NCI-H510A treated with DMSO at 0.1 percent for 48 hours (cell line): Measurements from ENCODE around the gene UCN2.
"Not testable (repeated sequence)": the region's sequence is repeated elsewhere in the genome, so short reads cannot be mapped to it uniquely, and the experiment has no call there.

Experiments
- DNase-seq: peaks from one replicate; lab custom pipeline; 2025; lab: John Stamatoyannopoulos, UW

UCN2 gene

GRCh38 chr3:48561045-48561736 lies 2.4 kb downstream of the UCN2 start:
- DNase-seq, result no peak

- DNase-seq, result peak; percentile 10
Measured at GRCh38 chr3:48560648-48561018, 2.9 kb downstream of the UCN2 start.

DNA sequence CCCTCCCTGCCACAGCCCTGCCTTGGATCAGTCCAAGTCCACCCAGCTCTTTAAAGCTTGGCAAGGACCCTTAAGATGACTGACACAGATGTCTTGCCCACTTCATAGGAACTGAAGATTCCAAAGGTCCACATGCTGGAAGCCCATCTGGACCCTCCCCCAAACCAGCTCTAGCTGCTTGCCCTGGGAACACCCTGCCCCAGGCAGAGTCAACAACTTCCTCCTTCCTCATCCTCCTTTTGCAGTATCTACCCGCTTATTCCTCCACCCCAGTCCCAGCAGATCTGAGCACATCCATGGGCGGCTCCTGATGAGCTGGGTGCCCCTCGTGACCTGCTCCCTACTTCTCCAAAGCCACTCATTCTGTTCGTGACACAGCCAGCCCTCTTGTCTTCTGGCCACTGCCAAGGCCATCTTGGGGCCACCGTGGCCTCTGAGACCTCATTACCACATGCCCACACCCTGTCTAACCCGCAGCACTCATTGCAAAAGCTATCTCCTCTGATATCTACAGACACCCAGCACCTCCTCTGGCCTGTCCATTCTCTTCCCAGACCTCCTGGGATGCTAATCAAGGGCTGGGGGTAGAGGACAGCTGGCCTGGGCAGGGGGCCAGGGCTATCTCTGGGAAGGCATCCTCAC lies 5.0 kb downstream of the UCN2 start:
- no peak for DNase-seq

DNA sequence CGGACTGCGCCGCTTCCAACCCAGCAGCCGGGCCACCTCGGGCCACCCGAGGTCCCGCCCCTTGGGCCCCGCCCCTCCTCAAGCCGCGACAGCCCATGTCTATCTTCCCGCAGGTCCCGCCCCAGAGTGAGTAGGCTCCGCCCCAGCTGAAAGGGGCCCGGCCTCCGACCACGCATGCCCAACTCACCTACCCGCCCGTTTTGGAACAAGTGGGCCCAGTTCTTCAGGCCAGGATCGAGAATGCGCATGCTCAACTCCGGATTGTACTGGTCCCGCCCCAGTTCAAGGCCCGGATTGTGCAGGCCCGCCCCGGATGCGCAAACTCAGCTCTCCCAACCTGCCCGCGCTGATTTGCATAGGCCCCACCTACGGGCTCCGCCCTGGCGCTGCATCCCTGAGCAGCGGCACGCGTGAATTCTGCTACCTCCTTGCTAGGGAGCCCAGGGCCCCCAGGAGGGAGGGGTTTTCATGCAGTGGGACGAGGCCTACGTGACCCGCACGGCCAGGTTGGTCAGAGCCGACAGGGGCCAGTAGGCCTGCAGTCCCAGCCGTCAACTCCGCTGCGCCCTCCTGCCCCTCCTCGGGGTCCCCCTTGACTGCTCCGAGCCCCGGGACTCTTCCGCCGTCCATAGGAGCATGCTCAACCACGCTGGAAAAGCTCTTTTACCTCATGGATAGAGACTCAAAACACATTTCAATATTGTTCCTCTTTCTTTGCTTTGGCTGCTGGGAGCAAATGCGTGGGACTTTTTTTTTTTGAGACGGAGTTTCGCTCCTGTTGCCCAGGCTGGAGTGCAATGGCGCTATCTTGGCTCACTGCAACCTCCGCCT lies 6.6 kb downstream of the UCN2 start, which contains the start of gene PFKFB4:
Gene PFKFB4, minus strand, starts transcription at position 8 of the 831 bp plus-strand sequence. CDS start 26 bp downstream, outside the sequence.
- peak; percentile 92 for DNase-seq

GRCh38 chr3:48555949-48556795 lies 7.4 kb downstream of the UCN2 start:
- no peak for DNase-seq

DNA sequence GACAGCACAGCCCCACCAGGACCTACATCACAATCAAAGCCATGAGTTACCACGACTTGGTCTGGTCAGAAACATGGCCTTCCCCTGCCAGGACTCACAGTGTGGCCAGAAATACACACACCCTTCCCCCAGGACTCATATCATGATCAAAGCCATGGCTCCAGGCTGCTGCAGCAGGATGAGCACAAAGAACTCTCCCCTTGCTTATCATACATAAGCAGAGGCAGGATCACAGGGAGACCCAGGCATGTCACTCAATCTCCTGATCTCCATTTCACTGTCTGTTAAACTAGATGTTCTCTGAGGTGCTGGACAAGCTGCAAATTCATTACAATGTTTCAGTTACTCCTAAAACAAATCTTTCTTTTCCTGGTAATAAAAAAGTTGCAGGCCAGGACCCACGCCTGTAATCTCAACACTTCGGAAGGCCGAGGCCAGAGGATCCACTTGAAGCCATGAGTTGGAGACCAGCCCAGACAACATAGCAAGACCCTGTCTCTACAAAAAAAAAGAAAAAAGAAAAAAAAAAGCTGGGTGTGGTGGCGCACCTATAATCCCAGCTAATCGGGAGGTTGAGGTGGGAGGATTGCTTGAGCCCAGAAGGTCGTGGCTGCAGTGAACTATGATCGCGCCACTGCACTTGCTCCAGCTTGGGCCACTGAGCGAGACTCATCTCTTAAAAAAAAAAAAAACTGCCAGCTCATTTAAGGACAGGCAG lies 8.2 kb downstream of the UCN2 start:
- DNase-seq, result no peak

GRCh38 chr3:48553886-48554845 lies 9.4 kb downstream of the UCN2 start:
- DNase-seq, result no peak

DNA sequence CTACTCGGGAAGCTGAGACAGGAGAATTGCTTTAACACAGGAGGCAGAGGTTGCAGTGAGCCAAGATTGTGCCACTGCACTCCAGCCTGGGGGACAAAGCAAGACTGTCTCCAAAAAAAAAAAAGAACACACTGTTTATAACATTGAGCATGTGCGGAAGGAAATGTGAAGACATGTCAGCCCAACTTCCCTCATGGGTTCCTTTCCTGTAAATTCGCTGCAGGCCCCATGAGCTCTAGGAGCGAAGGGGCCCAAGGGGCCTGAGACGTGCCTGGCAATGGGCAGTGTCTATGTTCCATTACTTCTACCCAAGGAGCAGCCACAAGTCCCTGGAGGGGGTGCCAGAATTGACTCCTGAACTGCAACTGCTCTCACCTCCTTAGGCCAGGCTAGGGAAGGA lies 10.2 kb downstream of the UCN2 start:
- DNase-seq, result no peak

- DNase-seq, result peak; percentile 31
Measured at GRCh38 chr3:48552111-48552951, 11.2 kb downstream of the UCN2 start.

DNA sequence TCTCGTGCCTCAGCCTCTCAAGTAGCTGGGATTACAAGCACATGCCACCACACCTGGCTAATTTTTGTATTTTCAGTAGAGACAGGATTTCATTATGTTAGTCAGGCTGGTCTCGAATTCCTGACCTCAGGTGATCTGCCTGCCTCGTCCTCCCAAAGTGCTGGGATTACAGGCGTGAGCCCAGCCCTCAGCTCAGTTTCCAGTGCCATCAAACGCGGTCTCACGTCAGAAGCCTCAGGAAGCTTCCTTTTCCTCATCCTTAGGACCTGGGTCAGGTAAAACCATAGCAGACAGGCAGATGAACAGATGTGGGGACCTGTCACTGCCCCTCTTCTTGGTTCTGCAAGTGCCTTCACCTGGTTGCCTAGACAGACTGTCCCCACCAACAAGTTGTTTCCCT lies 11.9 kb downstream of the UCN2 start:
- DNase-seq, result not testable (repeated sequence)

DNA sequence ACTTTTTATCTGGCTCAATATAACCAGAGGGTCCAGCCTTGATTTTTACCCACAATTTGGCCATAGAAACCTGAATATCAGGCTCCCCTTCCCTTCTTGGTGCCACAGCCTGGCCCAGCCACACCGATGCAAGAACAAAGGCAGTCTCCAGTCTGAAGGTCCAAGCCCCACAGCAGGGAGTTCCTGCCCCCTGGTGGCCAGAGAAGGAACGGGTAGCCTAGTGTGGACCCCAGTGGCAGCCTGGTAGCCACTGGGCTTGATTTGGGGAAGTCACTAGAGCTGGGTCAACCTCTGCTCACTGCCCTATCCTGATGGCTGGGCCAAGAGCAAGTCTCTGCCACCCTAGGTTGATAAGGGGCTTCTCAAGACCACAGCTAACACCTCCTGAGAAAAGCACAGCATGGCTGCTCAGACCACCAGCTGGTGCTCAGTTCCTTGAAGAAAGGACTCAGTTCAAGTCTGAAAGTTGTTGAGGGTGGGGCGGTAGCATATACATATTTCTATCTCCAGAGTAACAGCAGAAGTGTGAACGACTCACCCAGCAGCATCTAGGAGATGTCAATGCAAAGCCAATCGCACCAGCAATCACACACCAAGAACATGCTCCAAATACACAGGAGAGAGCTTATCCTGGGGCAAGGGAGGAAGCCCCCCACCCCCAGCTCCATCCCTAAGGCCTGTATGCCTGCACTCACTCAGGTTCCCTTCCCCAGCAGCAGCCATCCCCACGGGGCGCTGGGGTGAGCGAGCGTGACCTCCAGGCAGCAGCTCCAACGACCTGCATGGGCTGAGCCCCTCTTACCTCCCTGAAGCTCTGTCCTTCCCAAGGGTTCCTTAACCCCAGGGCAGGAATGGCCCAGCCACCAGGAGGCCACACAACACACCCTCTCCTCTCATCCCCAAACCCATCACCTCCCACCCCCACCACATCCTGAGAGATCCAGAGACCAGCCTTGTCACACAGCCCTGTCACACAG lies 14.6 kb downstream of the UCN2 start:
- peak; percentile 39 for DNase-seq

DNA sequence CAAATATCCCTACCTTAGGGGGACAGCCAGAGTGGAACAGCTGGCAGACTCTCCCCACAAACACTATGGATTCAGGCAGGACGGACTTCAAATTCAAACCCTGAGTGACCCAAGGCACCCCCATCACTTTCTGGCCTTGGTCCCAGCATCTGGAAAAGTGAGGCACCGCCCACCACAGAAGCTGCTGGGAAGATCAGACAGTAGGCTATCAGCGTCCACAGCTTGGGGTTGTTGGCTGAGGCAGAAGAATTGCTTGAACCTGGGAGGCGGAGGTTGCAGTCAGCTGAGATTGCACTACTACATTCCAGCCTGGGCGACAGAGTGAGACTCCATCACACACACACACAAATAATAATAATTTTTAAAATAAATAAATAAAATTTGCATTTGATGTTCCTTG lies 15.5 kb downstream of the UCN2 start:
- no peak for DNase-seq

GRCh38 chr3:48546203-48546829 lies 17.3 kb downstream of the UCN2 start:
- DNase-seq, result no peak

DNA sequence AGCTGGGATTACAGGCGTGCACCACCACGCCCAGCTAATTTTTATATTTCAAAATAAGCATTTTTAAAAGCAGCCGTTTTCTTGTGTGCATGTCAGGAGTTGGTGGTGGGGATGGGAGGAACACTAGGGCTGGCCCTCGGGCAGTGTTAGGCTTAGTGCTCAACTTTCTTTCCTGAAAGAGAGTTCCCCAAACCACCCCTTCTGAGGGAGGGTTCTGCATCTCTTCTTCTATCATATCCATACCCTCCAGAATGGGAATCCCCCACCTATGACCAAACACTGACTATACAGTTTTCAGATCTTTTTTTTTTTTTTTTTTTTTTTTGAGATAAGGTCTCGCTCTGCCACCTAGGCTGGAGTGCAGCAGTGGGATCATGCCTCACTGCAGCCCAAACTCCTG lies 19.4 kb downstream of the UCN2 start:
- DNase-seq, result no peak

GRCh38 chr3:48543271-48543866 lies 20.2 kb downstream of the UCN2 start:
- DNase-seq, result no peak

GRCh38 chr3:48538451-48538850 lies 25.1 kb downstream of the UCN2 start:
- DNase-seq, result no peak

DNA sequence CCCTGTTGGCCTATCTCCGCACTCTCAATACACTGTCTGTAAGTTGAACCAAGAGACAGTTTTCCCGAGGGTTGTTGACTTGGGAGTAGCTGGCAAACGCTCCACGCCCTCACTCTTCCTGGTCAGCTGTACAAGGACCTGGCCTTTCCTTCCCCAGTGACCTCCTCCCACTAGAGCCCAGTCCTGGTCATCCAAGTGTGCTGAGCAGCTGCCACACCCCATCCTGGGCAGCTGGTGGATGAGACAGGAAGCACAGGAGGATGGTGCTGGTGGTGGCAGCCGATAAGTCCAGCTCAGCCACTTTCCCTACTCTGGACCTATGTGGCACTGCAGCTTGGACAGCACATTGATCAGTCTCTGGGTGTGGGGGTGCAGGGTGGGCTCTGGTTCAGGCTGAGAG lies 26.8 kb downstream of the UCN2 start:
- no peak for DNase-seq
